Measurements from ENCODE around the gene CCDC107. TPM values are rescaled to one million over a fixed set of nuclear protein-coding genes. Genes with fewer than 3 reads are reported as not detected.
"Not testable (repeated sequence)": the region's sequence is repeated elsewhere in the genome, so short reads cannot be mapped to it uniquely, and the experiment has no call there.

CCDC107 gene
- total RNA-seq (2014; rRNA removed; shearing (Covaris generic)), result 9.2 and 9.3 TPM in 2 replicates
- 4.2 and 6.2 TPM in 2 replicates for polyA plus RNA-seq (2015; cell fraction: cytosol; rRNA removed)
- polyA plus RNA-seq (2015; cell fraction: nucleus; rRNA removed), result 3.5 and 3.7 TPM in 2 replicates

- DNase-seq (ENCODE audit: low read depth), result peak; percentile 75
These were observed at the start of gene CCDC107 for GRCh38 chr9:35658137-35658967. CCDC107 (plus strand) TSS chr9:35658292; CDS start chr9:35658380, 88 bp downstream.

GRCh38 chr9:35609001-35609819 is 48.9 kb upstream of the CCDC107 start:
- DNase-seq (ENCODE audit: low read depth), result no peak

GRCh38 chr9:35609820-35610163 is 48.3 kb upstream of the CCDC107 start:
- DNase-seq (ENCODE audit: low read depth), result no peak

GRCh38 chr9:35611230-35611797 is 46.8 kb upstream of the CCDC107 start:
- no peak for DNase-seq (ENCODE audit: low read depth)

- not testable (repeated sequence) for DNase-seq (ENCODE audit: low read depth)
These were observed 46.0 kb upstream of the CCDC107 start for GRCh38 chr9:35612066-35612465.

- DNase-seq (ENCODE audit: low read depth), result no peak
These were observed 45.2 kb upstream of the CCDC107 start for GRCh38 chr9:35612843-35613242.

- DNase-seq (ENCODE audit: low read depth), result no peak
These were observed 42.0 kb upstream of the CCDC107 start for GRCh38 chr9:35615981-35616680.

- DNase-seq (ENCODE audit: low read depth), result no peak
These were observed 41.2 kb upstream of the CCDC107 start for GRCh38 chr9:35616681-35617459.

- DNase-seq (ENCODE audit: low read depth), result no peak
These were observed 40.5 kb upstream of the CCDC107 start for GRCh38 chr9:35617548-35617947.

GRCh38 chr9:35618325-35618727 is 39.8 kb upstream of the CCDC107 start, which contains the start of gene CD72:
CD72 (minus strand) TSS chr9:35618413; CDS start chr9:35618303, 110 bp downstream.
- no peak for DNase-seq (ENCODE audit: low read depth)

GRCh38 chr9:35618854-35619799 is 39.0 kb upstream of the CCDC107 start:
- peak; percentile 15 for DNase-seq (ENCODE audit: low read depth)

GRCh38 chr9:35619800-35620158 is 38.3 kb upstream of the CCDC107 start:
- no peak for DNase-seq (ENCODE audit: low read depth)

GRCh38 chr9:35627575-35627974 is 30.5 kb upstream of the CCDC107 start:
- DNase-seq (ENCODE audit: low read depth), result no peak

- no peak for DNase-seq (ENCODE audit: low read depth)
These were observed 29.6 kb upstream of the CCDC107 start for GRCh38 chr9:35628389-35628991.

GRCh38 chr9:35629597-35629996 is 28.5 kb upstream of the CCDC107 start:
- no peak for DNase-seq (ENCODE audit: low read depth)

- DNase-seq (ENCODE audit: low read depth), result no peak
These were observed 22.4 kb upstream of the CCDC107 start for GRCh38 chr9:35635730-35636129.

- no peak for DNase-seq (ENCODE audit: low read depth)
These were observed 21.8 kb upstream of the CCDC107 start for GRCh38 chr9:35636135-35636876.

GRCh38 chr9:35636877-35637246 is 21.2 kb upstream of the CCDC107 start:
- not testable (repeated sequence) for DNase-seq (ENCODE audit: low read depth)
